Activated CD4-positive, alpha-beta T cell treated with anti-CD3 and anti-CD28 coated beads, Interleukin-2, Interleukin-4, amounts not matched to agents 100 ng/mL and 50 ng/mL, durations not matched to agents 16 hours and 8 hours (primary cell): ENCODE data around the gene SNORC.
"Not testable (repeated sequence)": the region's sequence is repeated elsewhere in the genome, so short reads cannot be mapped to it uniquely, and the experiment has no call there.

Experiments
- DNase-seq: peaks from one replicate; pipeline ENCODE4 v3.0.0-alpha.2; 2020; ENCODE audit warnings: low spot score

The SNORC gene

DNA sequence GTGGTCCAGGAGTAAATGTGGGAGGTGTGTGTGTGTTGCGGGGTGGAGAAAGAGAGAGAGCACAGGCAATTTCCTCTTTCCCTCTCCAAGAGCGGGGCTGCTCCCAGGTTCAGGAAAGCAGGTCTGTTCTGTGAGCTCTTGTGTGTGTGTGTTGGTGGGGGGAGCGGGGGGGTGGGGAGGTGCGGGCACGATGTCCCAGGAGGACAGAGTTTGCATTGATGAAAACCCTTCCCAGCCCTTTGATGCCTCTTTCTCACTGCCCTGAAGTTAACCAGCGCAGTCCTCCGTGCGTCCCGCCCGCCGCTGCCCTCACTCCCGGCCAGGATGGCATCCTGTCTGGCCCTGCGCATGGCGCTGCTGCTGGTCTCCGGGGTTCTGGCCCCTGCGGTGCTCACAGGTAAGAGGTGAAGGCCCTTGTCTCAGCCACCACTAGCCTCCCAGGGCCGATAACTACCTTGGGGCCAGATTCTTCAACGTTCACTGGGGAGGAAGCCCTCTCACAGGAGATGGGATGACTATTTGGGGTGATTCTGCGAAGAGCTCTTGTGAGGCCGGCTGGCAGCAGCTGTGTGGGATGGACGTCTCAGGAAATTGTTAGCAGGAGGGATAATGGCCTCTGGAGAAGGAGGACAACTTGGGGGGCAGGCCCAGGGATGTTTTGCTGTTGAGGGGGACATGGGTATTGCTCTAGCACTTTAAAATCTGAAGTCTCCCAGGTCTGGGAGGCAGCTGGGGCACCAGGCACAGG, at the start of gene SNORC:
Gene SNORC, plus strand, starts transcription at position 247 of the 748 bp plus-strand sequence. Its CDS starts 78 bp downstream, at position 325.
- DNase-seq: no peak

DNA sequence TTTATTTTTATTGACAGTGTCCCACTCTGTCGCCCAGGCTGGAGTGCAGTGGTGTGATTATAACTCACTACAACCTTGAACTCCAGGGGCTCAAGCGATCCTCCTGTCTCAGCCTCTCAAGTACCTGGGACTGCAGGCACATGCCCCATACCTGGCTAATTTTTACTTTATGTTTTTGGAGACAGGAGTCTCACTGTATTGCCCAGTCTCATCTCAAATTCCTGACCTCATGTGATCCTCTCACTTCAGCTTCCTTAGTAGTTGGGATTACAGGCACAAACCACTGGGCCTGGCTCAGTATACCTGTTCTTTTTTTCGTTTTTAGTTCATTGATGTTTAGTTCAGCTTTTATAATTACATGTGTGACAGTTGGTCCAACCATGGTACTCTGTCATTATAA, 40.1 kb upstream of the SNORC start:
- DNase-seq: no peak

DNA sequence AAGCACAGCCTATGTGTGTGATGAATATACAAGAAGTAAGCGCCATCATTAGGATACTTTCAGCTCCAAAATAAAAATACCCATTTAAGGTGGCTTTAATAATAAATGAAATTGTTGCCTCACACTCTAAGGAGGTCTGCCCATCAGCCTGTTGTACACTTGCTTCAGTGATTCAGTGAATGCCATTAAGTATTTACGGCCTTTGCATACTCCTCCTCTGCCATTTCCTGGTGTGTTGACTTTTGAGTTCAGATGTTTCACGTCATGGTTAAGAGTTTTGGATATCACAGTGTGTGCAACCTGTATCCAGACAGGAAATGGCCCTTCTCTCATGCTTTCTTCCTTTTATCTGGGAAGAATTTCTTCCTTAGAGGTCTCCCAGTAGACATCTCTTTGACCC, 38.6 kb upstream of the SNORC start:
- DNase-seq: no peak

DNA sequence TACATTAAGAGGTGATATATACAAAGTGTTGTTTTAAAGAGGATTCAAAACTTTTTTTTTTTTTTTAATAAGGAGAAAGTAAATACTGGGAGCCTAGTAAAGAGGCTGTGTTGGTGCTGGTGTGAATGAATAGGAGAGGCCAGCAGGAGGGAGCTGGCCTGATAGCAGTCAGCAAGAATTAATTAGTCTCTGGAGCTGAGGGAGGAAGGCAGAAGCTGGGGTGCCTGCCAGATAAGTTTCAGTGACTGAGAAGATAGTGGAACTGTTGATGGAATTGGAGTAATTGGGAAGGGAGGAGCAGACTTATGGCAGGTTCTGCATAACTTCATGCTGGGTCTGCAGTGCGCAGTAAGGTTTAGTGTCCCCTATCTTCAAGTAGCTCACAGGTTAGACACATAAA, 36.2 kb upstream of the SNORC start:
- no peak for DNase-seq

DNA sequence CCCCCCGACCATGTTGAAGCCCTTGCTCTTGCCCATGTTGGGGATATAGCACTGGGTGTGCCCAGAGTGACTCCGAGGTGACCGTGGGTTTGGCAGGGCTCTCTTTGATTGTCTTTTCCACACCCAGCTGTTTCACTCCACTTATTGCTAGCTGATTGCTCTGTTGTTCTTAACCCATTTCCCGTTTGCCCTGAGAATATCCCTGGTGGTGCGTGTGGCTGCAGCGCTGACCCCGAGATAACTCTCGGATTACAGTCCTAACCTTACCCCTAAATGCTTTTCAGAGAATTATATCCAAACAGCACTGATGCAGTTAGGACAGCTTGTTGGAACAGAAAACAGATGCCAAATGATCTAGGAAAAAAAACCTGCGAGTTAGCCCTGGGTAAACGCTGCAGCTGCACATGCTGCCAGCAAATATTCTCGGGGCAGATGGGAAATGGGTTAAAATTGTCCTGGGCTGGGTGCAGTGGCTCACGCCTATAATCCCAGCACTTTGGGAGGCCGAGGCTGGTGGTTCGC, 34.3 kb upstream of the SNORC start:
- DNase-seq: no peak

DNA sequence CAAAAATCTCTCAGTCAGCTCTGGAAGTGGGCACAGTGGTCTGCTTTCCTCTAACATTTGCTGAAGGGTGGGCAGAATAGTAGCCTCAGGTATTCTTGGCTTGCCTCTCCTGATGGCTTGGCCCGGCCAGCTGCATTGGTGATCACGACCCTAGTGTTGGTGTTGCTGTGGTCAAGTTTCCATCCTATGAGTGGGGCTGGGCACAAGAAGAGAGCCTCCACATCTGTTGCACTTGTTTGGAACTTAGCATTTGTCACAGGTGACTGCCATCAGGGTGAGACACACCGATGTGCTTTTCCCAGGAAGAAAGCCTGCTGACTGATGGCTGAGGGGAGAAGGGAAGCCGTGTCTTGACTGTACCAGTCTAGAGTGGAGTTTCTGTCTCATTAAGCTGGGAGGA, 33.1 kb upstream of the SNORC start:
- DNase-seq: no peak

DNA sequence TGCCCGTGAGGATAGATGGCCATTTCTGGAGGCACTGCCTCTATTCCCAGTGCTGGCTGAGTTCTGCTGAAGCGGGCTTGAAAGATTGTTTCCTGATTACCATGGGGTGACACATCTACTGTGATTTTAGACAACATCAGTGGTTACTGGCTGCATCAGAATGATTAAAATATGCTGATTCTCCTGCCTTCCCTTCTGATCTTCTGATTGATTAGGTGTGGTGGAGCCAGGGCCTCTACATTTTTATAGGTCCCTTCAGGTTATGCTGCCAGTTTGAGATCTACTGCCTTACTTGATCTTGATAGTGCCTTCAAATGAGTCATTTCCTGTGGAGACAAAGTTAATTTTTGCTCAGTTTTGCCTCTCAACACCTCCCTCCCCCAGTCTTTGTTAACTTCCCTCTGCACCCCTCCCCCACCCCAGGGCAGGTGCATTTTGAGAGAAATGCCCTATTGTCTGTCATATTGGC, 31.6 kb upstream of the SNORC start:
- peak; percentile 89 for DNase-seq

DNA sequence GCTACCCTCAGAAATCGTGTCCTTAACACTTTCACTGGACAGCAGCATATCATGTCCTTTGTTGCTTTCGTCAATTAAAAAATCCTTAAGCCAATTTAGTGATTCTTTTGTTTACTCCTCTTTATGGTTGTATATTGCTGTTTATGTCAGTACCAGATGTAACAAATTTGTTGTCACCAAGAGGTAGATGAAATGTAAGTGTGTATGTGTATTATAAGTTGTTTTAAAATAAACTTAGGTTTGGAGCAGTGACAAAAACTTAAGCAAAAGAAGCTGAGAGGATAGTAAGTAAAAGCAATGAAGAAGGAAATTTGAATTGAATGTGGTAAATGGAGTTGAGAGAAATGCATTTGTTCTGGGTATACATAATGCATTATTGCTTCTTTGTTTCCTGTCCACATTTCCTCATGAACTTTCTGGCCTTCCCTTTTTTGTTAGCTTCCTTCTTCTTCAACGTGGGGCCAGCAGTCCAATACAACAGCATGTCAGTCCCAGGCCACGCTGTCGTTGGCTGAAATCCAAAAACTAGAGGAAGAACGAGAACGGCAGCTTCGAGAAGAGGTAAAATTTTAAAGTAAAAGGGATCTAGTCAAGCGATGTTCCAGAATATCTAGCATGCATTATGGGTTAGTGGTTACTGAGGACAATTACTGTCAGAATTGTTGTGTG, 30.5 kb upstream of the SNORC start:
- DNase-seq: no peak

DNA sequence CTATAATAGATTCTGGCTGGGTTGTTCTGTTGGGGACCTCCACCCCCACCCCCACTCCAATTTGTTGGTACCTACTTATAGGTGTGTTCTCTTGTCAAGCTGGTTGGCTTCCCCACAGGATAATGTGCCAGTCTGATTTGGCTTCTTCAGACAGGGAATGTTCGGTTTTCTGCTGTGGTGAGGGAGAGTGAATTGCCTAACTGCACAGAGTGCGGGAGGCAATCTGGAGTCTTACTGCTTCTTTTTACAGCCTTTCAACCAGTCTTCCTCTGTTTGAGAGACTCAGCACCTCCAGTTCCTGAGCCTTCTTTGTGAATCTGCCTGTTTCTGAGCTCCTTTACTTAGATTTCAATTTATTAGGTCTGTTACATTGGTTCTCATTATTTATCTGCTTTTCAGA, 27.4 kb upstream of the SNORC start:
- DNase-seq: no peak

DNA sequence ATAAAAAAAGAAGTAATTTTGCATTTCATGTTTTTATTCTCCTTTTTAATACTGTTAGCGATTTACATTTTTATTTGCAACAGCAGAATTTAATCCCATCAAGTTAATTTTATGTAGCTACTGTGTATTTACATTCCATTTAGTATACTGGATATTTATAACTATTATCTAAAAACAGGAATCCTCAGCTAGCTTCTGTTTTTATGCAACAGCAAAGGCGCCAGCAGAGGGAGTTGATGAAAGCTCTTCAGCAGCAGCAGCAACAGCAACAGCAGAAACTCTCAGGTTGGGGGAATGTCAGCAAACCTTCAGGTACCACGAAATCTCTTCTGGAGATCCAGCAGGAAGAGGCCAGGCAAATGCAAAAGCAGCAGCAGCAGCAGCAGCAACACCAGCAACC, 26.2 kb upstream of the SNORC start:
- DNase-seq: no peak

DNA sequence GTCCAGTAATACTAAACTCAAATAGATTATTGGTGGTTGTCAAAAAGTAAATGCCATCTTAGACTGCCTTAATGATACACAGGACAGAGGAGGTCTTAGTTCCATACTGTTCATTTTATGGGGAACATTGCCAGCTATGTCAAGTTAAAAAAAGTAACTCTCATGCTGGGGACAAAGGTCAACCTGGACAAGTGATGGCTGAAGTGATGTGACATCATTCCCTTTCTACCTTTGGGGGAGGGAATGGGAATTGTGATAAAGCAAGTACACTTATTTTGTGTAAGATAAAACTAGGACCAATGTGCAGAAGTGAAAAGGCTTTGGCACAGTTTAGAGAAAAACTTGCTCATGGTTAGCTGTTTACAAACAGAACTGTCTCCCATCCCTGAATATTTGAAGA, 24.0 kb upstream of the SNORC start:
- DNase-seq: no peak

DNA sequence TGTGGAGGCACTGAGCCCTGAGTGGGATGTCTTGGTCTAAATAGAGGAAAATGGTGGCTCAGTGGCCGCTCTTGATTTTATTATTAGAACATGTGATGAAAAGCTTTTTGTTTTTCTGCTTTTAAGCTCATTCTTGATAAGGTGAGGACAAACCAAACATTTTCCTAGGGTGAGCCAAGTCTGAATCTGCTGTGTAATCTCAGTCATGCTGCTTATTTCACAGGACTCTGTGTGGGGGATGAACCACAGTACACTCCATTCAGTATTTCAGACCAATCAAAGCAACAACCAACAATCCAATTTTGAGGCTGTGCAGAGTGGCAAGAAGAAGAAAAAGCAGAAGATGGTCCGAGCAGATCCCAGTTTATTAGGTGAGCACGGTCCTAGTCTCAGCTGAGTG, 20.0 kb upstream of the SNORC start:
- no peak for DNase-seq

DNA sequence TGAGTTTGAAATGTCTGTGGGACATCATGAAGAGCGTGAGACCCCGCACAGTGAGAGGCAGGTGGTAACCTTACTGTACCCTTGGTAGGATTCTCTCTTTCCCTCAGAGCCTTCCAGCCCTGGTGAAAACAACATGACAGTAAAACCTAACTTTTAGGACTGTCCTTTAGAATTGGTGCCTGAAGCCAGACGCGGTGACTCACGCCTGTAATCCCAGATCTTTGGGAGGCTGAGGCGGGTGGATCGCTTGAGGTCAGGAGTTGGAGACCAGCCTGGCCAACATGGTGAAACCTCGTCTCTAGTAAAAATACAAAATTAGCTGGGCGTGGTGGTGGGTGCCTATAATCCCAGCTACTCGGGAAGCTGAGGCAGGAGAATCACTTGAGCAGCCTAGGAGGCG, 18.0 kb upstream of the SNORC start:
- DNase-seq: not testable (repeated sequence)

DNA sequence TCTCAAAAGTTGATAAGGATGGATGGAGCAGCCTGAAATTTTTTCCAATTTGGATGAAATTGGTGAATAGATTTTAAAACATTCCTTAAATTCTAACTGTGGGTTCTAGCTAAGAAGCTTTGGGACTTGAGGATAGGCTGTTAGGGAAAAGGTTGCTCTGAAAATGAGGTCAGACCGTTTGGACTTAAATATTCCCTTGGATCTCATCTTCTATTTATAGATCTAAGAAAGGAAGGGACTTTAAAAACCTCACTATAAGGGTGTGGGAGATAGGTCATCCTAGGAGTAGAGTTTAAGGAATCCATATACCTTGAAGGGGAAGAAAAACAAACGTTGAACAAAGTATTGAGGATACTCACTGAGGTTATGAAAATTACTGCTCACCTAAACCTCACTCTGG, 17.4 kb upstream of the SNORC start:
- DNase-seq: no peak

DNA sequence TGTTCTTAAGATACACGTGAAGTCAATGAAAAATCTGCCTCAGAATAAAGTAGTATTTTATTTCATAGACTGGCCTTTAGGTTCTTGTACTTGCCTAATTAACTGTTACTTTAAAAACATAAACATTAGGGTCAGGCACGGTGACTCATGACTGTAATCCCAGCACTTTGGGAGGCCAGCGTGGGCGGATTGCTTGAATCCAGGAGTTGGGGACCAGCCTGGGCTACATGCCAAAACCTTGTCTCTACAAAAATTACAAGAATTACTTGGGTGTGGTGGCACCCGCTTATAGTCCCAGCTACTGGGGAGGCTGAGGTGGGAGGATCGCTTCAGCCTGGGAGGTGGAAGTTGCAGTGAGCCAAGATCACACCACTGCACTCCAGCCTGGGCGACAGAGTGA, 16.0 kb upstream of the SNORC start:
- DNase-seq: no peak

DNA sequence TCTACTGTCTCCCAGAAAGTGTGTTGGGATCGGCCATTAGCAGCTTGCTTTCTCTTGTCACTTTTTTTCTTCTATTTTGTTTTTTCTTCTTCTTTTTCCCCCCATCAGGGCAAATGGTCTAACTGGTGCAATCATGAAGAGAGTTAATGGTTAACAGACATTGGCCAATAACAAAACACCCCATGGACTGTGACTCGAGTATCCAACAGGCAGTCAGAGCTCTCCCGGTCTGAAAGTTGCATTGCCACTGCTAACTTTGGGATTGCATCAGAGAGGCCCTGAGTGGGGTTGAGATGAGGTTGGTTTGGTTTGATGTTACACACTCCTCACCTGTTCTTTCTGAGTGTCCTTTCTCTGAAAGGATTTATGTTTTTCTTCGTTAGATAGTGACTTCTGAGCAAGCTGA, 12.9 kb upstream of the SNORC start:
- no peak for DNase-seq

DNA sequence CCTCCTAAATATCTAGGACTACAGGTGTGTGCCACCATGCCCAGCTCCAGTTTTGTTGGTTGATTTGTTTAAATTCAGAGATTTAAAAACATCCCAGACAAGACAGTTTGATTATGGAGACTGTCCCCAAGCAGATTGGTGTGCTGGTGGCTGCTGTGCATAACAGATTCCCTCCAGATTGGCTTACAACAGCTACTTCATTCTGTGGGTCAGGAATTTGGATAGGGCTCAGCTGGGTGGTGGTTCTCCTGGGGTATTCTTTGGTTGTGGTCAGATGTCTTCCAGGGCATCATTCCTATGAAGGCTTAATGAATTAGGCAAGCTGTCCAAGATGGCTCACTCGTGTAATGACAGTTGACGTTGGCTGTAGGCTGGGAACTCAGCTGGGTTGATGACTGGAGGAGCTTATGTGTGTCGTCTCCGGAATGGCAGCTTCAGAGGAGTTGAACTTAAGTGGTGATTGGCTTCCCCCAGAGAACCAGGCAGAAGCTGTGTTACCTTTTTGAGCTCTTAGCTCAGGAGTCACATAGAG, 10.6 kb upstream of the SNORC start:
- DNase-seq: no peak

DNA sequence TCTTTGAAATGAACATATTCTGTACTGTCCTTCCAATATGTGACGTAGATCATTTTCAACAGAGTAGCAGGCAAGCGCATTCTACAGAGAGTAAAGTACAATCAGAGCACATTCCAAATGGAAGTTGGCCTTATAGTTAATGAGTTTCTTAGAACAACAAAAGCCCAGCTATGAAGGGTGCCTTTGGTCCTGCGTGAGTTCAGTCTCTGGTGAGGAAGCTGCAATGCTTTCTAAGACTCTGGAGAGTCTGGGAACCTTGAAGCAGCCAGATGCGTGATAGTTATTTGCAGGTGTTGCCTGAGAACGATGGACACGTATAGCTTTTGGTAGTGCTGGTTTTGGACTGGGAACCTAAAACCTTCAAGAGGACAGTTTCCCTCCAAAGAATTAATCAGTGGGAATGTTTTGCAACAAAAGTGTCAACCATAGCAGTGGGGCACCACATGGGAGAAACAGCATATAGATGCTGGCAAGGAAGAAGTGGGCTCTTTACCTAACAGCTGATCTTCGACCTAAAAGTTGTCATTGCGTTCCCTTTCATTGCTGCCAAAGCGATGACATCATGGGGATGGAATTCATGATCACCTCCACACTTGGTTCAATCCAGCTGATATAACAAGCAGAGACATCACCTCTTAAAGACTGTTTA, 9.3 kb upstream of the SNORC start:
- no peak for DNase-seq

DNA sequence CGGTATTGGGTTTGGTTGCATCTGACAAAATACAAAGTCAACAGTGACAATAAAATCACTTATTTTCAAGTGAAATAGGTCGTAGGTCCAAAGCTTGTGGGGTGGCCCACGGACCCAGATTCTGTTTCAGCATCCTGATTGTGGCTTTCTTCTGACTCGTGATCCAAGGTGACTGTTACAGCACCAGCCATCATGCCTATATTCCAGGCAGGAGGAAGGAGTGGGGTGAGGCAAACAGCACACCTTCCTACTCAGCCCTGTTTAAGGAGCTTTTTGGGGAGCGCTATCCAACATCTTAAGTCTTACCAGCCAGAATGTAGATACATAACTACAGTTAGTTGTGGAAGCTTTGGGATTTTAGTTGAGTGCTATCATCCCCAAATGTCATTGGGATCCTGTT, 8.7 kb upstream of the SNORC start:
- no peak for DNase-seq

DNA sequence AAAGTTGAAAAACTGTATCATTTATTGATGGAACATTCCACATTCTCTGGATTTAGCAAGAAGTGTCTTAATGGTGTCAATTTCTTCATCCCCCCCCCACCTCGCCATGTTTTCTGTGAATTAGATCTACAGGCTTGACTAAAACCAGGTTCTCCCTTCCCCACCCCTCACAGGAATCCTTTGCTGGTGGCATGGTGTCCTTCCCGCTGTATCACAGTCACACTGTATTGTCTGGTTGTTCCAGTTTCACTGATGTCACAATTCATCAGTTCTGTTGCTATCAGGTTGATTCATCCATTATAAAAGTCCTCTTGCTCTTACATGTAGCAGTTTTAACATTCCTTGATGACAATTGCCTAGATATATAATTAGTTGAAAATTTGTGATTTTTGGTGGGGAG, 6.1 kb upstream of the SNORC start:
- DNase-seq: no peak

DNA sequence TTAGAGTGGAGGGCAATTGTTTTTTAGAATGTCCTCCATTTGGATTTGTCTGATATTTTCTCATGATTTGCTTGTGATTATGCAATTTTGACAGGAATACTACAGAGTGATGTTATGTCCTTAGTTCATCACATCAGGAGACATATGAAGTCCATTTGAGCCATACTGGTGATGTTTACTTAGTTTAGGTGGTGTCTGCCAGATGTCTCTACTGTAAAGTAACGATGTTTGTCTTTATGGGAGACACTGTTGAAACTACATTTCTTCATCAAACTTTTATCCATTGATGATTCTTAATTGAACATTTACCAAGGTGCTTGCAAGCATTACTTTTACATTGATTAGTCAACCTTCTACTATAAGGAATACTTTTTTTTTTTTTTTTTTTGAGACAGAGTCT, 4.9 kb upstream of the SNORC start:
- DNase-seq: no peak

DNA sequence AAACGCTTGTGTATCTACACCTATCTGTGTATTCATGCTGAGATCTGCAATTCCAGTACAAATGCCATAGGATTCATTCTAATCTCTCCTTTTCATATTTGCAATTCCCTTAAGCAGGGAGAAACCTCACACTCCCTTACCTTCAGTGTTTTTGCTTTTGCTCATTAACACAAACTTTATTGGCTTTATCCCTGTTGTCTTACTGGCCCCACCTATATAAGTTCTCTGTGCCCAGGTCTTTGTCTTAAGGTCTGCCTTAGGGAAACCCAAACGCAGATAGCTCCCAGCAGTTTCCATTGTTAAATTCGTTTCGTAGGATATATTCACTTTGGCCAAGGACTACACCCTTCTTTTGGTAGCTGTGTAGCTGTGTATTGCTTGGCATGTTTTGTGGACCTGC, 4.0 kb upstream of the SNORC start:
- DNase-seq: no peak
